ENCODE results near the gene FBXW5. TPM values are rescaled to one million over a fixed set of nuclear protein-coding genes. Genes with fewer than 3 reads are reported as not detected.
A peak's percentile ranks its signal among the peaks of the same experiment; 100 is the strongest.

FBXW5 gene
- total RNA-seq: 100 to 1,000 TPM; 199 to 304 TPM

GRCh38 chr9:136944519-136945332 is at the start of gene FBXW5, which contains the start of gene C8G:
Gene FBXW5 (minus strand): TSS chr9:136944738. CDS start chr9:136944083, 655 bp downstream.
Gene C8G (plus strand): TSS chr9:136945243. CDS start chr9:136945321, 78 bp downstream.
- WGBS: 12% methylated on average over 33 of the region's 74 CpGs
- Histone ChIP-seq H3K27me3 (replicated peaks; ENCODE audit: insufficient read depth) (no peaks in the 10 kb centered on the region), H3K9me3 (no peaks in the 10 kb centered on the region), H3K4me1 (replicated peaks) (no peaks in the 10 kb centered on the region), H3K27ac (peak within 1 kb of the TSS; percentile 71 to 91), H3K4me3 (peak within 1 kb of the TSS; percentile 75 to 81), H3K36me3 (peaks cover 21 to 26% of the 10 kb centered on the region in 2 donors)
- peak; percentile 91 for DNase-seq (ENCODE audit: low spot score)
- intact Hi-C loops (cut with DNase I): loop anchor here (5.0 kb wide), 1 partner anchor 152 kb away; the partner anchor contains the start of gene TMEM141
- TF ChIP-seq POLR2A (IDR thresholded peaks at IDR 0.05) (peak; percentile 48), CTCF (IDR thresholded peaks at IDR 0.05) (peak; percentile 97 to 100 (median 100)), POLR2AphosphoS5 (IDR thresholded peaks at IDR 0.05) (peak; percentile 95)

GRCh38 chr9:136992819-136993369 is 48.4 kb upstream of the FBXW5 start:
- H3K9me3 ChIP-seq: no peaks in the 10 kb centered on the region
- intact Hi-C loops (cut with DNase I): no loop called here
- peak overlapping the region; percentile 66 to 84 for H3K27ac ChIP-seq

GRCh38 chr9:136991993-136992818 is 47.7 kb upstream of the FBXW5 start, which contains the start of gene PAXX:
Gene PAXX (plus strand): TSS chr9:136992422. CDS start chr9:136992444, 22 bp downstream.
- H3K27me3 ChIP-seq (replicated peaks; ENCODE audit: insufficient read depth): no peaks in the 10 kb centered on the region
- peaks cover 21% of the 10 kb centered on the region for H3K4me1 ChIP-seq (replicated peaks)
- no peaks in the 10 kb centered on the region for H3K9me3 ChIP-seq
- intact Hi-C loops (cut with DNase I): no loop called here
- H3K36me3 ChIP-seq: no peaks in the 10 kb centered on the region
- H3K27ac ChIP-seq: peak within 1 kb of the TSS; percentile 77 to 84
- peak within 1 kb of the TSS; percentile 66 to 68 for H3K4me3 ChIP-seq
- TF ChIP-seq POLR2A (IDR thresholded peaks at IDR 0.05) (peak; percentile 29), POLR2AphosphoS5 (IDR thresholded peaks at IDR 0.05) (peak; percentile 21), CTCF (IDR thresholded peaks at IDR 0.05) (peak in 1 of 4 experiments; percentile 22)
- DNase-seq (ENCODE audit: low spot score): peak; percentile 90
- WGBS: under 1% methylated on average over 86 of the region's 92 CpGs

More at GRCh38 chr9:136992819-136993369, 48.4 kb upstream of the FBXW5 start:
- 42% methylated on average over 18 of the region's 18 CpGs for WGBS
- DNase-seq (ENCODE audit: low spot score): no peak
- peak in 1 of 4 experiments; percentile 0 for TF ChIP-seq CTCF (IDR thresholded peaks at IDR 0.05)
- TF ChIP-seq POLR2A (IDR thresholded peaks at IDR 0.05): no peak
- Histone ChIP-seq H3K27me3 (replicated peaks; ENCODE audit: insufficient read depth) (no peaks in the 10 kb centered on the region), H3K4me3 (peak overlapping the region; percentile 66 to 68), H3K4me1 (replicated peaks) (peaks cover 21% of the 10 kb centered on the region), H3K36me3 (no peaks in the 10 kb centered on the region)

GRCh38 chr9:136990242-136990911 is 45.8 kb upstream of the FBXW5 start:
- no peaks in the 10 kb centered on the region for H3K36me3 ChIP-seq
- intact Hi-C loops (cut with DNase I): no loop called here

More at GRCh38 chr9:136990242-136990911, 45.8 kb upstream of the FBXW5 start:
- no peak for DNase-seq (ENCODE audit: low spot score)
- TF ChIP-seq POLR2AphosphoS5 (IDR thresholded peaks at IDR 0.05) (no peak), CTCF (IDR thresholded peaks at IDR 0.05) (no peak), POLR2A (IDR thresholded peaks at IDR 0.05) (no peak)
- no peaks in the 10 kb centered on the region for H3K27me3 ChIP-seq (replicated peaks; ENCODE audit: insufficient read depth)
- H3K4me1 ChIP-seq (replicated peaks): peaks cover 9% of the 10 kb centered on the region
- WGBS: 76% methylated on average over 10 of the region's 10 CpGs
- H3K4me3 ChIP-seq: no peak overlapping the region
- no peak overlapping the region for H3K27ac ChIP-seq
- H3K9me3 ChIP-seq: no peaks in the 10 kb centered on the region

Measured in prostate gland (tissue), 2 donors.